Neural crest cell (in vitro differentiated cells): ENCODE results near the gene TMEM51. TPM values are rescaled to one million over a fixed set of nuclear protein-coding genes. Genes with fewer than 3 reads are reported as not detected.

ENCODE experiments used
- DNase-seq: peaks from one replicate; pipeline ENCODE4 v3.0.0; 2021; ENCODE audit warnings: low read depth, mixed read lengths, low spot score
- H3K27ac Mint-ChIP-seq: one replicate; pipeline ENCODE4 v1.8.0; 2021; ENCODE audit warnings: mild to moderate bottlenecking, mixed read lengths; ENCODE audit not compliant: unreplicated experiment
- H3K27me3 Mint-ChIP-seq: 2 replicates; pipeline ENCODE4 v1.8.0; 2021; ENCODE audit warnings: low read depth, mild to moderate bottlenecking, mixed read lengths
- H3K36me3 Mint-ChIP-seq: 2 replicates; pipeline ENCODE4 v1.8.0; 2021; ENCODE audit warnings: low read depth, mild to moderate bottlenecking, mixed read lengths
- H3K4me1 Mint-ChIP-seq: 2 replicates; pipeline ENCODE4 v1.8.0; 2021; ENCODE audit warnings: mixed read lengths
- H3K4me3 Mint-ChIP-seq: one replicate; pipeline ENCODE4 v1.8.0; 2021; ENCODE audit warnings: mild to moderate bottlenecking, mixed read lengths
- H3K9me3 Mint-ChIP-seq: 2 replicates; pipeline ENCODE4 v1.8.0; 2021; ENCODE audit warnings: mixed read lengths
- total RNA-seq: library from RNA; stranded (reverse); gene quantifications from 2 replicates; pipeline ENCODE4 v1.2.1, GENCODE V29; 2021
- TF ChIP-seq, protein P1 (sequence below): fragments of 200-600 bp; sonication (generic); conservative IDR thresholded peaks from 2 replicates; pipeline ENCODE4 v1.5.0; 2021; ENCODE audit warnings: antibody characterized with exemption, mild to moderate bottlenecking

The TMEM51 gene
- total RNA-seq, 1 donor from 2014 or later: 6.7 TPM

GRCh38 chr1:15212954-15213291 is 59.4 kb downstream of the TMEM51 start:
- H3K36me3 Mint-ChIP-seq: peaks cover 11% of the 10 kb centered on the region
- no peak for DNase-seq
- no peak overlapping the region for H3K27ac Mint-ChIP-seq
- peaks cover 31% of the 10 kb centered on the region for H3K4me1 Mint-ChIP-seq
- H3K9me3 Mint-ChIP-seq: peaks cover 3% of the 10 kb centered on the region
- no peaks in the 10 kb centered on the region for H3K27me3 Mint-ChIP-seq
- TF ChIP-seq, protein P1, sequence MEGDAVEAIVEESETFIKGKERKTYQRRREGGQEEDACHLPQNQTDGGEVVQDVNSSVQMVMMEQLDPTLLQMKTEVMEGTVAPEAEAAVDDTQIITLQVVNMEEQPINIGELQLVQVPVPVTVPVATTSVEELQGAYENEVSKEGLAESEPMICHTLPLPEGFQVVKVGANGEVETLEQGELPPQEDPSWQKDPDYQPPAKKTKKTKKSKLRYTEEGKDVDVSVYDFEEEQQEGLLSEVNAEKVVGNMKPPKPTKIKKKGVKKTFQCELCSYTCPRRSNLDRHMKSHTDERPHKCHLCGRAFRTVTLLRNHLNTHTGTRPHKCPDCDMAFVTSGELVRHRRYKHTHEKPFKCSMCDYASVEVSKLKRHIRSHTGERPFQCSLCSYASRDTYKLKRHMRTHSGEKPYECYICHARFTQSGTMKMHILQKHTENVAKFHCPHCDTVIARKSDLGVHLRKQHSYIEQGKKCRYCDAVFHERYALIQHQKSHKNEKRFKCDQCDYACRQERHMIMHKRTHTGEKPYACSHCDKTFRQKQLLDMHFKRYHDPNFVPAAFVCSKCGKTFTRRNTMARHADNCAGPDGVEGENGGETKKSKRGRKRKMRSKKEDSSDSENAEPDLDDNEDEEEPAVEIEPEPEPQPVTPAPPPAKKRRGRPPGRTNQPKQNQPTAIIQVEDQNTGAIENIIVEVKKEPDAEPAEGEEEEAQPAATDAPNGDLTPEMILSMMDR: no peak
- no peak overlapping the region for H3K4me3 Mint-ChIP-seq

DNA sequence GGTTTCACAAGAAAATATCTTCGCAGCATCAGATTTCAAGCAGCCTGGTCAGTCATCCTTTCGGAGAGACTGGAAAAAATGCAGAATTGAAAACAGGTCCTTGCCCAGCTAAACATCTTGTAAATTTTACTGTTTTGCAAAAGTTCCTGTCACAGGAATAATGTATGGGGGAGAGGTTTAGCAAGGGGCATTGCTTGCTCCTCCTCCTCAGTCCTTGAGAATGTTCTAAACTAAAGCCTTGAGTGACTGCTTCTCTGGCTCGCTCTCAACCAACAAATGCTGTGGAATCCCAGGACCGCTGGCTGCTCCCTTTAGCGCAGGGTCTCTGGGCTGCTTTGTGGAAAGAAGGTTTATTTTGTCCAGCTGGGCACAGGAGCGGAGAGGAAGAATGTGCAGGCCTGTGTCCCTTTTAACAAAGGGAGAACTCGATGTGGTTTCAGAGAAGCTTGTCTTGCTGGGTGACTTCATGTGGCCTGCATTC is 59.8 kb downstream of the TMEM51 start:
- Mint-ChIP-seq H3K4me1 (peaks cover 29% of the 10 kb centered on the region), H3K9me3 (peaks cover 6% of the 10 kb centered on the region), H3K4me3 (no peak overlapping the region), H3K36me3 (peaks cover 14% of the 10 kb centered on the region), H3K27me3 (no peaks in the 10 kb centered on the region), H3K27ac (no peak overlapping the region)
- no peak for DNase-seq
- TF ChIP-seq, protein P1: no peak

DNA sequence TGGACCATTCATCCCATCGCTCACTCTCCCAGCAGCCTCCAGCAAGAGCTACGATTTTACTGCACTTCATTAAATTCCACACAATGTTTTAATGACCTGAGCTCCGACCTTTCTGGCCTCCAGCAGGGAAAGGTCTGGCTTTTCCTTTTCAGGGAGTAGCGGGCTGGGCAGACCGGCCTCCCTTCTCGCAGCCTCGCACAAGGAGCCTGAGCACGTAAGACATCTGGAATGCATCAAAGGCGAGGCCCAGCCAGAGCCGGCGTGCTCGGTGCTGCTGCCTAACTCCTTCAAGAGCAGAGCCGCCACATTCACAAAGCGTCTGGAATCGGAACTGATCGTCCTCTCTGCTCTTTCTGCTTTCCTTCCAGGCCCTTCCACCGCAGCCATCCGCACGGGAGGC is 61.0 kb downstream of the TMEM51 start:
- H3K9me3 Mint-ChIP-seq: peaks cover 6% of the 10 kb centered on the region
- DNase-seq: peak; percentile 45
- peak overlapping the region; percentile 18 for H3K4me3 Mint-ChIP-seq
- peaks cover 20% of the 10 kb centered on the region for H3K36me3 Mint-ChIP-seq
- H3K27me3 Mint-ChIP-seq: no peaks in the 10 kb centered on the region
- peaks cover 29% of the 10 kb centered on the region for H3K4me1 Mint-ChIP-seq
- TF ChIP-seq, protein P1: no peak
- peak overlapping the region; percentile 96 for H3K27ac Mint-ChIP-seq

DNA sequence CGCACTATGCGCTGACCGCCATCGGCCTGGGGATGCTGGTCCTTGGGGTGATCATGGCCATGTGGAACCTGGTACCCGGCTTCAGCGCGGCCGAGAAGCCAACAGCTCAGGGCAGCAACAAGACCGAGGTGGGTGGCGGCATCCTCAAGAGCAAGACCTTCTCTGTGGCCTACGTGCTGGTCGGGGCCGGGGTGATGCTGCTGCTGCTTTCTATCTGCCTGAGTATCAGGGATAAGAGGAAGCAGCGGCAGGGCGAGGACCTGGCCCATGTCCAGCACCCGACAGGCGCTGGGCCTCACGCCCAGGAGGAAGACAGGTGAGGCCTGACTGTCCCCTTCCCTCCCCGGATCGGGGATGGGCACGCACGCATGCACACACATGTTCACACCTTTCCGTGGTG is 61.6 kb downstream of the TMEM51 start:
- DNase-seq: no peak
- H3K4me1 Mint-ChIP-seq: peaks cover 29% of the 10 kb centered on the region
- peaks cover 23% of the 10 kb centered on the region for H3K36me3 Mint-ChIP-seq
- peak overlapping the region; percentile 96 for H3K27ac Mint-ChIP-seq
- TF ChIP-seq, protein P1: no peak
- H3K27me3 Mint-ChIP-seq: no peaks in the 10 kb centered on the region
- peaks cover 6% of the 10 kb centered on the region for H3K9me3 Mint-ChIP-seq
- no peak overlapping the region for H3K4me3 Mint-ChIP-seq

GRCh38 chr1:15217654-15218053 is 64.1 kb downstream of the TMEM51 start:
- H3K27ac Mint-ChIP-seq: no peak overlapping the region
- H3K27me3 Mint-ChIP-seq: no peaks in the 10 kb centered on the region
- H3K9me3 Mint-ChIP-seq: peaks cover 6% of the 10 kb centered on the region
- peaks cover 23% of the 10 kb centered on the region for H3K4me1 Mint-ChIP-seq
- TF ChIP-seq, protein P1: no peak
- no peak for DNase-seq
- H3K4me3 Mint-ChIP-seq: no peak overlapping the region
- peaks cover 31% of the 10 kb centered on the region for H3K36me3 Mint-ChIP-seq
